Suppressor macrophage (primary cell): ENCODE measurements around the gene ACOT7.

Experiments used
- DNase-seq, 4 experiments: peaks; one replicate each; pipeline ENCODE4 v3.0.0-alpha.2; 2020 to 2022

Gene ACOT7

DNA sequence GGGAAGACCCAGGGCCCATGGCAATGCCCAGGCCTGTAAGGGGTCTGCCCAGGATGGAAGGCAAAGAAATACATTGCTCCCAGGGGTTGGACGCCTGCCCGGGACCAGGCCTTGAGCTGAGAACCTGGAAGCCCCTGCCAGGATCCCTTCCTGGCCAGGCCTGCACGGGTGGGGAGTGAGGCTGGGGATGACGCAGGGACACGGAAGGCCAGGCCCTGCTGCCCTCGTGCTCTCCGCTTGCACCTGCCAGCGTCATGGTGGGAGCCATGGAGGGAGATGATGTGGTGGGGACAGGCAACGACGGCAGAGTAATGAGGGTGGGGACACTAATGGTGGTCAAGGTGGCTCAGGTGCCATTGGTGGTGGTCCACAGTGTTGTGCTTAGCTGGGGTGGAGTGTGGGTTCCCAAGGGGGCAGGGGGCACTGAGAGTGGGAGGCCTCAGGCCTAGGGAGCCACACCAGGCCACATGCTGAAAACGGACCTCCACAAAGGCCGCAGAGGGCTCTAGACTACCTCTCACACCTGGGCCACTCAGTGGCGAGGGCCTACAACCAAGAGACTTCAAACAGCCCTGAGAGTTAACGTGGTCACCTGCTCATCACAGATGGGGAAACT lies 145.3 kb downstream of the ACOT7 start:
- peak in 1 of 4 experiments; percentile 1 for DNase-seq

DNA sequence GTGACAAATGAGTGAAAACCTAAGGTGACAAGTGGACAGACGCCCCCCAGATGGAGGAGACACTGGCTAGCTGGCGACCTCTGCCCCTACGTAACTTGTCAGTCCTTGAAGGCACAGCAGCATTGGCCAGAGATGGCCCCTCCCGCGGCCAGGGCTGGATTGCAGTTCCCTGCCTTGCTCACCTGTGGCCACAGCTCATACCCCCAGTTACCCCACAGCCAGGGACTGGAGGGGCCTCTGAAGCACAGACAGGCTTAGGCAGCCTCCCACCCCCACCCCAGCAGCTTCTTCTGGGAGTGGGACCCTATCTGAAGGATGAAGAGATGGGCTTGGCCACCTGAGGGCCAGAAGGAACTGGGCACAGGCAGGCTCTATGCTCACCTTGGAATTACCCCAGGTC lies 145.9 kb downstream of the ACOT7 start:
- DNase-seq = no peak

DNA sequence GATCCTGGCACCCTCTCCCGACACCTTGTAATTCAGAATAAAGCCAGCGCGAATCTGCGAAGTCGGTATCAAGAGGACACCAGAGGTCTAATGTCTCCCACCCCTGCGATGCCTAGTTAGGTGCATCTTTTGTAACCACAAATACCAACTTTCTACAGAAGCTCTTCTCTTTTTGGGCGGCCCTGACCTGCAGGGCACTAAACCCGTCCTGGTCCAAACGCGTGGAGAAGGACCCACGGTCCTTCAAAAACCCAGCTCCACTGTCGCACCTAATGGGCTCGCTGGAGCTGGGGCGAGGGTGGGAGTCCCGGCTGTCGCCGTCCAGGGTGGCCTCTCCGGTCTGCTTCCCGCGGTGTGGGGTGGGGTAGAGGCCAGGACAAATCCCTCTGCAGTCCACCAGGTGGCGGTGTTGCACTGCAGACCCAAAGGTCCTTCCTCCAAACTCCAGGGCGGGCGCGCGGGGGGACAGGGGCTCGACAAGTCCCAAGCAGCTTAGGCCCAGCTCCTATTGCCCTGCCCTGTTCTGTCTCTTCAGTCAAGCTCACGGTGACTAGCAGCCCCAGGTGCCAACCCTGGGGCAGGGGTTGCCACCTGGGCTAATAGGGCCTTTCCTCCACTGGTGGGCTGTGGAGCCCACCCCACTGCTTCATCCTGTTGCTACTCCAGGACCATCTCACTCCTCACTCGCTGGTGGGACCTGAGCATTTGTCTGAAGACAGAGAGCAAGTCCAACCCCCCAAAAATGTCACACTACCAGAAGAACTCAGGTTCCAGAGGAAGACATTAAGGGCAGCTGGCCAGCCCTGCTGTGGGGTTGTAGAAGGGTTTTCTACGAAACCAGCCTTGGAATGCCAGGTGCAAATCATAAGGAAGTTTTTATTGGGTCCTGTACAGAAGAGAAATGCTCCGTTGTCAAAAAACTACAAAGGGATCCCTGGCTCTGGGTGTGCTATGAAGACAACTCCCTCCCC lies 146.8 kb downstream of the ACOT7 start:
- peak; percentile 76 to 88 (median 83) for DNase-seq

DNA sequence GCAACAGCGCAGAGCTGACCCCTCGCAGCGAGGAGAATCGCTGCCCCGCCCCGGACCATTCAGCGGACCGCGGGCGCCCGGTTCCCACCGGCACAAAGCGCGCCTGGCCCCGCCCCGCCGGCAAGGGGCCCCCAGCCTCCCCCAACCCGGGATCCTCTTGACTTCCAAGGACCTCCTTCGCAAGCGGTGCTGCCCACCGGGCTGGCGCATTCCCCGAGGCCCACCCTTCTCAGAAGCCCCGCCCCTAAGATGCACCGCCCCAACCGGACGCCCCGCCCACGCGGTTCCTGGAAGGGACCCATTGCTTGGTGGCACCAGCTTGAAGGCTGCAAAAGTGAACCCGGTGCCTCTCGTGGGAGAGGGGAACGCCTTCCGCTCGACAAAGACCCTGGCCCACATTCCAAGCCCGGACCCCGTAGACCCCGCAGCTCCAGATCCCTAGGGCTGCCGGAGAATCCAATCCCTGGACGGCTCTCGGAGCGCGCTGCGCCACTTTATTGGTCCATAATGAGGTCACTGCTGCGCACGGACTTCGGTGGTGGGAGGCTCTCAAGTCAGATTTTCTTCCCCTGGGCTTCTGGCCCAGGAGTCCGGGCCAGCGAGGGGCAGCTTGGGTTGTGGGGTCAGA lies 147.6 kb downstream of the ACOT7 start:
- DNase-seq = peak in 2 of 4 experiments; percentile 48 to 57

DNA sequence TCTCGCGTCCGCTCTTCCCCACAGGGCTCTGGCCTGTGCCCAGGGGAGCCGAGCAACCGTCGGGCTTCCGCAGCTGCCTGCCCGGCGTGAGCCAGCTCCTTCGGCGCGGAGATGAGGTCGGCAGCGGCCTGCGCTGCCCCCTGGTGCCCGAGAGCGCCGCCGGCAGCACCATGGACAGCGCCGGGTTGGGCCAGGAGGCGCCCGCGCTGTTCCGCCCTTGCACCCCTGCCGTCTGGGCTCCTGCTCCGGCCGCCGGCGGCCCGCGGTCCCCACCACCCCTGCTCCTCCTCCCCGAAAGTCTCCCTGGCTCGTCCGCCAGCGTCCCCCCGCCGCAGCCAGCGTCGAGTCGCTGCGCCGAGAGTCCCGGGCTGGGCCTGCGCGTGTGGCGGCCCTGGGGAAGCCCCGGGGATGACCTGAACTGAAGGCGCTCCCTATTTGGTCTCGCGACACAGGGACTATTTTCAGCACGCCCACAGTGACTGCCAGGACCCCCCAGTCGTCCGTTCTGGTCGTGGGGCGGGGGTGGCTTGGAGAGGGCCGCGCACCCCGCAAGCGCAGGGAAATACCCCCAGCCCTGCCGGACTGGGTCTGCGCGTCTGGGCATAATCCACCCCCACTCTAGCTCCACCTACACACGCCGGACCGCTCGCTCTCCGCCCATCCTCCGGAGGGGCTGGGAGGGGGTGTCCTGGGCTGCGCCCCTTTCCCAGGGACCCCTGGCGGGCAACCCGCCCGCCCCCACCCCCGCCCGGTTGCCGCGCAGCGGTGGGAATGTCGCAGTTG lies 148.3 kb downstream of the ACOT7 start:
- peak; percentile 88 to 95 (median 94) for DNase-seq

DNA sequence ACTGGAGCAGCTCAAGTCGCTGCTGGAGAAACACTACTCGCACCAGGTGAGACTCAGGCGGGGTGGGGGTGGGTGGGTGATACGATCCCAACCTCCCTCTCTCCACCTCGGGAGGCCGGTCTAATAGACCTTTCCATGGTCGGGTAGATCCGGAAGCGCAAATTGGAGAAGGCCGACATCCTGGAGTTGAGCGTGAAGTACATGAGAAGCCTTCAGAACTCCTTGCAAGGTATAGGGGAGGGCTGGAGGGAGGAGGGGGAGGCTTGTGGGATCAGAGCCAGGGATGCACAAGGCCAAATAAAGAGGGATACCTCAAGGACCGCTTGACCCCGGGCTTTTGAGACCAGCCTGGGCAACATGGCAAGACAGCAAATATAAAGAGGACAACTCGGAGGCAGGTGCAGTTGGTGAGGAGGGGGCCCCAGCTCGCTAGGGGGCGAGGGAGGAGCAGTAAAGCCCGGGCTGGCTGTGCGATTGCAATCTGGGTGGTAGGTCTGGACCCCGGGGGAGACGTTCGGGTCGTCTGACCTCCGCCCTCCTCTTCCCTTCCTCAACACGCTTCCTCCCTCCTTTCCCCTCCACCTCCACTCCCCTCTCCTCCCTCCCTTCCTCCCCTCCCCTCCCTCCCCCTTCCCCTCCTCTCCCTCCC lies 149.0 kb downstream of the ACOT7 start:
- DNase-seq = no peak

DNA sequence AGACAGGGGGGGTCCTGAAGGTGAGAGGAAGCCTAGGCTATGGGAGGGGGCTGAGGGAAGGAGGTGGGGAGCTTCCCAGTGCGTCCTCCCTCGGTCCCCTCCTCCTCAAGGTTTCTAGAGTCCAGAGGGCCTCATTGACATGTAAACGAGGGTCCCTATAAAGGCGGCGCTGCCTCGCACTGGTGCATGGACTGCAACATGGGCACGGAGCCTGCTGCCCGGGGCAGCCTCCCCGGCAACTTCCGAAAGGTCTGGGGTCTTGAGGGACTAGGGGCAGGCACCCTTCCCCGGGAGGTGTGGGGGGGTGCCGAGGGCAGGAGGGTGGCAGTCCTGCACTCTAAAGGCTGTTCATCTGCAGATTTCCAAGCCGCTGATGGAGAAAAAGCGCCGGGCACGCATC lies 149.6 kb downstream of the ACOT7 start, which contains the start of gene HES3:
TSS of gene HES3 (plus strand) at position 187 of the 400 bp plus-strand sequence. CDS start at position 374, 187 bp downstream.
- DNase-seq = no peak

DNA sequence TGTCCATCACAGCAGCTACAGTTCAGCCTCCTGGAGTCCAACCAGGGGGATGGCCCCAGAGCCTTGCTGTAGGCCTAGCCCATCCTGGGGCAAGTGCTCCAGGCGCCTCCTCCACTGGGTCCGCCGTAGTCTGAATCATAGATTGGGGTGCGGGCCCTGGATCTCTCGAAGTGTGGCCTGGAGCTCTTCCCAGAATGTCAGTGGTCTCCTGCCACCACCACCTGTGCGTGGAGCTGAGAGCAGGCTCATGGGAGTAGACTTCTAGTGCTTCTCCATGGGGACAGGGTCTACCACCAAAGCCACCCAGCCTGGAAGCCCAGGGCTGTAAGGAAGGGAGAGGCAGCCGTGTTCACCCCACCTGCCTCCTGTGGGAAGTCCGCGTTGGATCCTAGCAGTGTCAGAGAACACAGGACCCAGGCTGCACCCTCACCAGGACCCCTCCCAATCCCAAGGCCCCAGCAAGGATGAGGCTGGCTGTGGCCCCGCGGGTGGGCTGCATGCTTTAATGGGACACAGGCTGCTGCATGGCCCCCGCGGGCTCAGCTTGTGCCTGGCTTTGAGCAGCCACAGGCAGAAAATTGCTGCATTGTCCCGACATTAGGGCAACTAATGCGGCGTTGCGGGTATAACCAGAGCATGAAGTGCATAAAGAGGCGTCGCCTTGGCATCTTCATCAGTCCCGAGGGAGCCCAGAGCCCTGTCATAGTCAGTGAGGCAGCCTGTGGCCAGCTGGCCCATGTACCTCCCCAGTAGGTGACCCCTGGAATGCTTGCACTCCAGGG lies 150.3 kb downstream of the ACOT7 start:
- no peak for DNase-seq

DNA sequence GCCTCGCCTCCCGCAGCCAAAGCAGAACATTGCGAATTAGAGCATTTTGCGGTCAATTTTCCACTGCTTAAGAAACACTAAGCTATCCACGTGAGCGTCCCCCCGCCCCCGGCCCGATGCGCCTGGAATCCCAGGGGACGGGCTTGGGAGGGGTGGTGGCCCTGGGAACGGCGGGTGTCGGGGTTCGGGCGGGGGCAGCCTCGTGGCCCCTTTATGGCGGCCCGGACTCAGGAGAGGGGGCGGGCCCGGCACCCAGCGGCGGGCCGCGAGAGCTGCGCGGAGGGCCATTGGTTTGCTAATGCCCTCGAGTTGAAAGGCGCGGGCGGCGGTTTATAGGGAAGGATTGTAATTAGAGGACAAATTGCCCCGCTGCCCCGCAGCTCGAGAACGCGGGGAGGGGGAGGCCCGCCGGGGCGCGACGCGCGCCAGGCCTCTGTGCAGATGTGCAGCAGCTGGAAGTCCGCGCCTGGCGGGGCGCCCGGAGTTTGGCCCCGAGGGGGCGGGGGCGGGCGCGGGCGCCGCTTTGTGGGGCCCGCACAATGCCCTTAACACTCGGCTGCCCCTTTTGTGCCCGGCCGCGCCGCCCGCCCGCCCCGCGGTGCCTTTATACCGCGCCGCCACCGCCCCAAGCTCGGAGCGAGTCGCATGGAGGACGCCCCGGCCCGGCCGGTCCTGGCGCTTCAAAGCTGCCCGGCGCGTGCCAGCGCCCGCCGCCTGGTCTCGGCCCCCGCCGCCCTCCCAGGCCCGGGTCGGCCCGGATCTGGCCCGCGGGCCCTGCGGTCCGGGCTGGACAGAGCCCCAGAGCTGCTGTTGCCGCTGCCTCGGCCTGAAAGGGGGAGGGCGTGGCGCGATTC lies 151.5 kb downstream of the ACOT7 start:
- peak in 1 of 4 experiments; percentile 44 for DNase-seq

DNA sequence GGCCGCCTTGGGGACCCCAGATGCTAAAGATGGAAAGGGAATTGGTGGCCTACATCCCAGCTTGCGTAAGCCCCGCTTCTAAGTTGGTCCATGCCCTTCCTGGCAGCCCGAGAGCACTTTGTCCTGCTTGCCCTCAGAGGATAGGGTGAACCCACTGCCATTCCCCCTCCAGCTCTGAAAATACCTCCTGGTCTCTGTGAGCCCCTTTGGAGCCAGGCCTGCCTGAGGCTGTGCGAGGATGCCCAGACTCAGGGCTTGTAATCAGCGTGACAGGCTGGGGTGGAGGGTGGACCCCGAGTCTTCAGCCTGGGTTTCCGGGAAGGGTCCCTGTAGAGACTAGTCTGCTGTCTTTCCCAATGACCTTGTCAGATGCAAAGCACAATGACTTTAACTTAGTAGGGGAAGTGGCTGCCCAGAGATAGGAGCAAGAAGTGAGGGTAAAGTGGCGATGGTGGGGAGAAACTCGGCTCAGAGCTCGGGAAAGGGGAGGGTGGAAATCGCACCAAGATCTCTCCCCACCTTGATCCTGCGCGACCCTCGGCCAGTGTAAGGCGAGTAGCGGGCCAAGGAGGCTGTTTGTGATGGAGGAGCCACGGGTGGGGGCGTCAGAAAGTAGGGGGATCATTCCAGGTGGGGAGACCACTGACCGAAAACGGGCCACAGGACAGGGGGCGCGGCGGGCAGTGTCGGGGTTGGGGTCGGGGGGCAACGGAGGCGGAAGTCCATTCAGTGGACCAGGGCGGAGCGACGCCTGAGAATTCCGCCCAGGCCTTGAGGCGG lies 152.3 kb downstream of the ACOT7 start:
- DNase-seq = no peak

DNA sequence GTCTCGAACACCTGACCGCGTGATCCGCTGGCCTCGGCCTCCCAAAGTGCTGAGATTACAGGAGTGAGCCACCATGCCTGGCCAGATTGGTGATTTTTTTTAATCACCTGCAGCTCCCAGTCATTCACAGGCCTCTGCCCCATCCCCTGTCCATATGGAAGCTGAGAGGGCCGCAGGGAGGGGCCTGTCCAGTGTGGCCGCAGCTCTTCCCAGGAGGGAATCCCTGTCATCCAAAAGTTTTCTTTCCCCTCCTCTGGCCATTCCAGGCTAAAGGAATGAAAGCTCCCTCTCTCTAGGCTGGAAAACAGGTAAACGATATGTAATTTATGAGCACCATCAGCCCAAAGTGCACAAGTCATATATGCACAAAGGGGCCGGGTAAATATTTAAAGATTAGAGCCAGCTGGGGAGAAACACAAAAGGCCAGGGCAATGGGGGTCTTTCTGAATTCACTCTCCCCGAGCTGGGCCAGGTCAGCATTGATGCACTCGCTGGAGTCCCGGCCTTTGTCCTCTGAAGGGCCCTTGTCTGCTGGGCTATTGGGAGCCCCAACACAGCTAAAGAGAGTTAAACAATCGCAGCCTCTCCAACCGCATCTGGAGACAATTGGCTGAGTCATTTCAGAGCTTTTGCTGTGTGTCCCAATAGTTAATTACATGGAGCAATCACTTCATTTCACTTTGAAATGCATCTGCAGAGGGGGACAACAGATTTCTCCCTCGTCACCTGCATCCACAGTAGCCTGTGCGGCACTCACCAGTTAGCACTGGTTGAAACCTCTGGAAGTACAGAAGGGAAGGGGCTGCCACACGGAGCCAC lies 153.4 kb downstream of the ACOT7 start:
- no peak for DNase-seq

DNA sequence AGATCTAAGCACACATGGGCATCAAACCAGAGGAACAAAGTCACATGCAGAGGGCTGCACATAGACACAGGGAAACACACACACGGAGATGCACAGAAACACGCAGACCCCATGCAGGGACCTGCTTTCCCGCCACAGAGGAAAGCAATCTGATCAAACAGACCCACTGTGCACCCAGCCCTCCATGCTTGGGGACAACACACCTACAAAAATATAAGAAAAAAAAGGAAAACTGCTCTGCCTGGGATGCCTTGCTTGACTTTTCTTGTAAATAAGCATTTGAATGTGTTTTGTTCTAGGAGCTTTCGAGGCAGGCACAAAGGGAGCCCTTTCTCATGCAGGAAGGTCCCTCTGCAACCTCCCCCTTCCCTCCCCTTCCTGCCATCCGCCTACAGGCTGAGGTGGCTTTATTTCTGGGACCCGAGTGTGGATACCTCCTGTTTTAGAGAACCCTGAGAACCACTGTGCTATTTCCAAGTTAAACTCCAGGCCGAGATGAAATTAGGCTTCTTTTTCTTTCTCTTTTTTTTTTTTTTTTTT lies 154.3 kb downstream of the ACOT7 start:
- no peak for DNase-seq

DNA sequence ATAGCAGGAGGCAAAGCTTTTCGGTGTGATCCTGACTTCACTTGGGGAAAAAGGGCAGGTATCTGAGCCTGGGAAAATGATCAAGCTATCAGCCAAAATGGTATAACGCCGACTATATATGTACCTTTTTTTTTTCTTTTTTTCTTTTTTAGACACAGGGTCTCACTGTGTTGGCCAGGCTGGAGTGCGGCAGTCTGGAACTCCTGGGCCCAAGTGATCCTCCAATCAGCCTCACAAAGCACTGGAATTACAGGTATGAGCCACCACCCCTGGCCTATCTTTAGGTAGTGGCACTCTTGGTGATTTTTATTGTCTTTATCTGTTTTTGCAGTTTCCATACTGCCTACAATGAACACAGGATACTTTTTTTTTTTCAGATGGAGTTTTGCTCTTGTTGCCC lies 156.5 kb downstream of the ACOT7 start:
- DNase-seq = no peak

DNA sequence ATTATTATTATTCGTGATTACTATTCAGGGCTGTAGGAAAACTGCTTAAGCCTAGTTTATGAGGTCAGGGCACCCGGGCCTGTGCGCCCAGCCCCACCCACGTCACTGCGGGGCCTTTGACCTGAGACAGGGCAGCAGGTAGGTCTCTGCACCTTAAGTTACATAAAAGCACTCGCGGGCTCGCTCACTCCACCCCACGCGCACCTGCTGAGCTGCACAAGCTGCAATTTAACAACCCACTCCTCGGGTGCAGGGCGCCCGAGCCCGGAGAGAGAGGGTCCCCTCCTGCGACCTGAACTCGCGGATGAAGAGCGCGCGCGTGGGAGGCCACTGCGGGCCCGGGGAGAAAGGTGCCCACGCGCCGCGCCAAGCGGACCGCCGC lies 158.3 kb downstream of the ACOT7 start:
- DNase-seq = no peak

DNA sequence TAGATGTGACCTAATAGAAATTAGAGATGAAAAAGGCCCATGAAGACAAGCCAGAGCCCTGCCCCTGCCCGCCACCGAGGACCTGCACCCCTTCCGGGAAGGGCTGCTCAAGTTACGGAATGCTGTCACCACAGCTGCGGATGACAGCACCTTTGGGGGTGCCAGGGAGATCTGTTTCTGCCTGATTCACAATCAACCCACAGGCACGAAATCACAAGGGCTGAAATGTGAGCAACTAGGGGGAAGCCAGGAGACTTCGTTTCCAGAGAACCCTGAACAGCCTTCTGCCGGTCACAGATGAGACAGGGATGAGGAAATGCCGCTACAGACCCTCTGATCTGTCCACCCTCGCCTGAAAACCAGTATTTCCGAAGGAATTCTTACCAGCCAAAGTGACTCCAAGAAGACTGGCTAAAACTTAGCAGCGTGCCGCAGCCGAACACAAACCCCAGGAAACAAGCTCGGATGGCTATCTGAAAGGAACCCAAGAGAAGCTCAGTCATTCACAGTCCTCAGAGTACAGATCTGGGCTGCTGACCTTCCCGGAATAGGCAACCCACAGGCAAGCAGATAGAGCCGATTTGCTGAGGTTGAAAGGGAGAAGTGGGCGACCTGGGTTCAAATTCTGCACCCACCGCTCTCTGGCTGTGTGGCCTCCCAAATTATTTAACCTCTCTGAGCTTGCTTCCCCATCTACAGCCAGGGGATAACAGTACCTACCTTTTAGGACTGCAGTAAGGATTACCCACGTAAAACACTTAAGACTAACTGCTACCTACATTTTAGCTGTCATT lies 158.9 kb downstream of the ACOT7 start:
- no peak for DNase-seq

DNA sequence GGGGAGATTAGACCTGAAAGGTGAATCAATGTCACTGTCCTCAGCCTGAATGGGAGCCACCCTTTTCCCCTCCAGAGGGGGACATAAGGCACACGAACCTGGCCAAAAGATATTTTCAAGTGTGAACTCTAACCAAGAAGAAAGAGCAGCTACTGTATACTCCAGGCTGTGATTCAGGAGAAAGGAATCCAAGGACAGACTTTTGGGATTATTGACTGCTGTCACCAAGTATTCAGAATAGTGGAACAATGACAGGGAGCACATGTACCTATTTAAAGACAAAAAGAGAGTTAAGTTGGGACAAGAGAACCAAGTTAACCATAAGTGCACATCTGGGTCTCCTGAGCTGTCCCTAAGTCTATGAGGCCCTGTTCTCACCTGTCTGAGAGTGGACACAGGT lies 160.2 kb downstream of the ACOT7 start:
- DNase-seq = no peak

DNA sequence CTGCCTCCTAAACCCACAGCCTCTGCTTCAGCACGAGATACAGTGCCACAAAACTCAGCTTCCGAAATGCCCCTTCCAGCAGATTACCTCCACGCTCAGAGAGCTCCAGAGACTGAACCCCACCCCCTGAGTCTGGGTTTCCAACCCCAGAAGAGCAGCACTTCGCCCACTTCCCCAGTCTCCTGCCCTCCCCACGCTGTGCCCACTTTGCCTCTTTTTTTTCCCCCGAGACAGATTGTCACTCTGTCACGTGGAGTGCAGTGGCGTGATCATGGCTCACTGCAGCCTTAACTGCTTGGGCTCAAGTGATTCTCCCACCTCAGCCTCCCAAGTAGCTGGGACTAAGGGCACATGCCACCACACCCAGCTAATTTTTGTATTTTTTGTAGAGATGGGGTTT lies 167.9 kb downstream of the ACOT7 start:
- DNase-seq = no peak
